Activated T-helper 1 cell treated with anti-CD3 and anti-CD28 coated beads, Interleukin-12 subunit alpha, Interleukin-12 subunit beta, Interleukin-2, Interleukin-4 antibody, amounts not matched to agents 30 ng/mL and 10 ng/mL and 1 ng/mL, durations not matched to agents 14 hours and 24 hours and 36 hours (primary cell): ENCODE results near the gene SNX14. TPM values are rescaled to one million over a fixed set of nuclear protein-coding genes. Genes with fewer than 3 reads are reported as not detected.
A peak's percentile ranks its signal among the peaks of the same experiment; 100 is the strongest.
"Not testable (repeated sequence)": the region's sequence is repeated elsewhere in the genome, so short reads cannot be mapped to it uniquely, and the experiment has no call there.

Experiments used
- DNase-seq: peaks from one replicate; pipeline ENCODE4 v3.0.0; 2021; ENCODE audit warnings: low spot score
- H3K27ac Mint-ChIP-seq: one replicate; pipeline ENCODE4 v1.8.0; 2021; ENCODE audit warnings: mild to moderate bottlenecking, mixed read lengths
- H3K27me3 Mint-ChIP-seq: one replicate; pipeline ENCODE4 v1.8.0; 2022; ENCODE audit warnings: mild to moderate bottlenecking, moderate library complexity, mixed read lengths; ENCODE audit not compliant: insufficient read depth
- H3K36me3 Mint-ChIP-seq: one replicate; pipeline ENCODE4 v1.8.0; 2021; ENCODE audit warnings: low read depth, mixed read lengths
- H3K4me1 Mint-ChIP-seq: one replicate; pipeline ENCODE4 v1.8.0; 2021; ENCODE audit warnings: low read depth, mixed read lengths
- H3K4me3 Mint-ChIP-seq: one replicate; pipeline ENCODE4 v1.8.0; 2021; ENCODE audit warnings: mild to moderate bottlenecking, moderate library complexity, mixed read lengths
- H3K9me3 Mint-ChIP-seq: one replicate; pipeline ENCODE4 v1.8.0; 2021; ENCODE audit warnings: mixed read lengths
- intact Hi-C: fragments of 100-400 bp; cut with micrococcal nuclease; formaldehyde crosslinking; loops from one replicate; pipeline ENCODE4 v1.15.1; 2024
- total RNA-seq: library from RNA; stranded (reverse); gene quantifications from 2 replicates; pipeline ENCODE4 v1.2.3, GENCODE V29; 2022

The SNX14 gene
- total RNA-seq = 49.5 and 51.0 TPM in 2 replicates

DNA sequence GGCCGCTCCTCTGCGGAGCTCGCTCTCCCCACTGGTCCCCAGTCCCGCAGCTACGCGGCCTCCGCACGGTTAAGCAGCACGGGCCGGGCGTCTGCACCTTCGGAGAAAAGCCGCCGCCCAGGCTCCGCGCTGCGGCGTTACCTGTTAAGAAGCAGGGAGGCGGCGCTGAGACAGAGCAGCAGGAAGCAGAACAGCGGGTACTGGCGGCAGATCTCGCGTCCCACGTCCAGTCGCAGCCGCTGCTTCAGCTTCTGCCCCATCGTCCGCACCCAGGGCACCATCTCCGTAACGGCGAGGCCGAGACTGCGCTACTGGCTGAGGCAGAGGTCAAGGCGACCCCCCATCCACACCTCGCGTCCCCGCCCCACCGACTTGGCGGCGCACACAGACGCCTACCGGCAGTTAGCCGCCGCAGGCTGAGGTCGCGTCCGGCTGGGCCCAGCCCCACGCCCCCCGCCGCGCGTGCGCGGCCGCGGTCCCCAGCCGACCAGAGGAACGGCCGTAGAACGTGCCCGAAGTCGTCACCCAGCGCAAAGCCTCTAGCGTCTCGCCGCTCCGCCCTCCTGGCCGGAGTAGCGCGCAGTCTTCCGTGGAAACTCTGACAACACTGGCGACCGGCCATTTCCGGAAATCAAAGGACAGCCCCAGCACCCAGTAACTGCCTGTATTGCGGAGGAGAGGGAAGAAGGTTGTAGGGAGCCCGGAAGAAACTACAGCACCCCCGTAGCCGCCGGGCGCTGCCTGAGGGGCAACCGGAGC, at the start of gene SNX14:
Gene SNX14, minus strand, starts transcription at position 421 of the 759 bp plus-strand sequence. Its CDS starts 140 bp downstream, at position 281.
- peak within 1 kb of the TSS; percentile 93 for H3K27ac Mint-ChIP-seq
- peaks cover 14% of the 10 kb centered on the region for H3K4me1 Mint-ChIP-seq
- H3K27me3 Mint-ChIP-seq = no peaks in the 10 kb centered on the region
- H3K4me3 Mint-ChIP-seq = peak within 1 kb of the TSS; percentile 94
- H3K36me3 Mint-ChIP-seq = peaks cover 16% of the 10 kb centered on the region
- DNase-seq = peak; percentile 74
- intact Hi-C loops = loop anchor here (1.0 to 5.0 kb wide), 7 partner anchors 50 to 1366 kb away; partner anchors contain the start of genes CEP162 and NT5E
- no peaks in the 10 kb centered on the region for H3K9me3 Mint-ChIP-seq

GRCh38 chr6:85642774-85643536, 49.3 kb upstream of the SNX14 start, which contains the start of gene SYNCRIP:
Gene SYNCRIP, minus strand, starts transcription at chr6:85642886. Its CDS starts 1,447 bp downstream, at chr6:85641439.
- H3K27ac Mint-ChIP-seq = peak within 1 kb of the TSS; percentile 99
- H3K9me3 Mint-ChIP-seq = no peaks in the 10 kb centered on the region
- H3K36me3 Mint-ChIP-seq = peaks cover 33% of the 10 kb centered on the region
- peaks cover 3% of the 10 kb centered on the region for H3K27me3 Mint-ChIP-seq
- DNase-seq = peak; percentile 98
- peak within 1 kb of the TSS; percentile 92 for H3K4me3 Mint-ChIP-seq
- intact Hi-C loops = loop anchor here (1.0 to 5.0 kb wide), 4 partner anchors 35 to 194 kb away; no protein-coding TSS in a partner anchor
- peaks cover 47% of the 10 kb centered on the region for H3K4me1 Mint-ChIP-seq

DNA sequence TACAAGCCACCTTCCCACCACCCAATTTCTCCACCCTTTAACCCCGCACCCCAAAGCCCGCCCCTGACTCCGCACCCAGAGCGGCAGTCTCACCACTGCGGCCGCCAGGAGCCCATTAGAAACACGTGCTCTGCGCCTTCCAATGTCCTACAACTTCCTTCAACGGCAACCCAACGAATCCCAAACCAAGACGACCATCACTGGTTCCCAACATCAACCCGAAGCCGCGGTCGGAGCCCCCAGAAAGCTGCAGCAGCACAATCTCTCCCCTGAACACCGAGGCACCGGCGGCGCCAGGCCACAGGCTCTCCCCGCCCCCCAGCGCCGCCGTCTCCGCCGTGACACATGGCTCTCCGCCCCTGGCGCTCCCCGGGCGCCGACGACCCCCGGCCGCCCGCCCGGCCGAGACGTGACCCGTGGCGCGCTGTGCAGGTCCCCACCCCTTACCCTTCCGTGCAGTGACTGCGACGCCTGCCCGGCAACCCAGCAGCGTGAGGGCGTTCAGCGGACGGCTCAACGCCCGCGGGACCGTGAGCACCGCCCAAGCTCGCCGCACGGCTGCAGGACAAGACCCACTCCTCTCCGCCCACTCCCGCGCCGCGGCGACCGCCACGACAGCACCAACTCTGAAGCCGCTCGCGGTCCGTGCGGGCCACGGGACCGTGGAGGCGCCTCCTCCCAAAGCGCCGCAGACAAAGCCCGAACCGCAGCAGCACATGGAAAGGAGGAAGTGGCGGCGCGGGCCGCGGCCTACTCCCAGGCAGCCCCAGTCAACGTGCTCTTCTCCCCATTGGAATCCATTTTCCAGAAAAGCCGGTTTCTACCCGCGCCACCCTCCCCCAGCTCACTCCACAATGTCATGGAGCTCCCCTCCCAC, 48.5 kb upstream of the SNX14 start:
- intact Hi-C loops = loop anchor here (2.0 to 5.0 kb wide), 3 partner anchors 21 to 180 kb away; no protein-coding TSS in a partner anchor
- H3K4me1 Mint-ChIP-seq = peaks cover 56% of the 10 kb centered on the region
- no peaks in the 10 kb centered on the region for H3K27me3 Mint-ChIP-seq

DNA sequence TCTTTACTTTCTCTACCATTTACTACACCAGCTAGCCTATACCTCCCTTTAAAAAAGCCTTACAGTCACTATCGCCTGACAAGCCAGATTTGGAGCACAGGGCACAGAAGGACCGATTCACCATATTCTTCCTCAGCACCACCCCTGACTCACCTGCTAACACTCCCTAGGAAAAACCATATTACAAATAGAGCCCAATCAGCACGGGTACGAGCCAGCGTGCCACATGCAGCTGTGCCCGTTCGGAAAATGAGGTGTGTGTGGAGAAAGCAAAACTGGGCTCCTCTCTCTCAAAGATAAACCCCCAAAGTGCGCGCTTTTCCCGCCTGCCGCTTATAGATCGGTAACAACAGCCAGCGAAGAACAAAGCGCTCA, 47.9 kb upstream of the SNX14 start:
- DNase-seq = no peak
- H3K36me3 Mint-ChIP-seq = peaks cover 43% of the 10 kb centered on the region
- H3K9me3 Mint-ChIP-seq = no peaks in the 10 kb centered on the region
- no peaks in the 10 kb centered on the region for H3K27me3 Mint-ChIP-seq
- peak overlapping the region; percentile 92 for H3K4me3 Mint-ChIP-seq
- peak overlapping the region; percentile 82 for H3K27ac Mint-ChIP-seq
- peaks cover 56% of the 10 kb centered on the region for H3K4me1 Mint-ChIP-seq
- intact Hi-C loops = loop anchor here (2.0 to 5.0 kb wide), 3 partner anchors 21 to 179 kb away; no protein-coding TSS in a partner anchor

More for the DNA sequence above, 48.5 kb upstream of the SNX14 start:
- peak overlapping the region; percentile 92 for H3K4me3 Mint-ChIP-seq
- peak overlapping the region; percentile 99 for H3K27ac Mint-ChIP-seq
- no peaks in the 10 kb centered on the region for H3K9me3 Mint-ChIP-seq
- DNase-seq = peak; percentile 52
- H3K36me3 Mint-ChIP-seq = peaks cover 37% of the 10 kb centered on the region

DNA sequence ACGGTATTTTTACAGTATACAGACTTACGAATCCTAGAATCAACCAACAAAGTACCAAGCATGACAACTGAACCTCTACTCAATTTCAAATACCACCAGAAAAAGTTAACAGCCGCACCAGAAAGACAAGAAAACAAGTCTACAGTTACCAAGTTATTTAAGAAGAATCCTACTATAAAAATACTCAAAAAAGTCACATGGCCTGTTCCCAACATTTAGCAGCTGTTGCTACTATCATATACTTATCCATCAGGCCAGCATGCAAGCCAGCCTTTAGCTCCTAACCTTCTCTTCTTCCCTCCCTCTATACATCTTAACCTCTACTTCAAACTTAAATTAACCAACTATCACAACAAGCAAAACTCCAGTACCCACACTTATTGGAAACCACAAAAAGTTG, 47.2 kb upstream of the SNX14 start:
- Mint-ChIP-seq H3K27me3 (no peaks in the 10 kb centered on the region), H3K4me1 (peaks cover 56% of the 10 kb centered on the region), H3K9me3 (no peaks in the 10 kb centered on the region), H3K36me3 (peaks cover 45% of the 10 kb centered on the region), H3K27ac (peak overlapping the region; percentile 19), H3K4me3 (peak overlapping the region; percentile 92)
- intact Hi-C loops = loop anchor here (2.0 to 5.0 kb wide), 3 partner anchors 20 to 179 kb away; no protein-coding TSS in a partner anchor
- no peak for DNase-seq

DNA sequence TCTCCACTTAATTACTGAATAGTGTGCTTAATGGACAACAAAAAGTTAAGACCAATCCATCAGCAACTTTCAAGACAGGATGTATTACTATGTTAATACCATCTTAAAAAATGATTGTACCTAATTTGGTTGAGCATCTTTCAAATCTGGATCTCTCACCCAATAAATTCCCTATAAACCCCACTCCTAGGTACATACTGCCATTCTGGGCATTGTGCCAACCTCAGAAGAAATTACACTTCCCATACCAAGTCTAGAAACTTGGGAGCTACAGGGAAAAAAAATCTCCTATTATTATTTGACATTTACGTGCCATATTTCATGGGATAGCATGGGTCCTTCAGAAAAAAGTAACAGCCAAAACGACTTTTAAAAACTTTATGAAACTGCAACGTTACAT, 43.9 kb upstream of the SNX14 start:
- peaks cover 63% of the 10 kb centered on the region for H3K36me3 Mint-ChIP-seq
- no peak overlapping the region for H3K27ac Mint-ChIP-seq
- H3K4me3 Mint-ChIP-seq = no peak overlapping the region
- no peaks in the 10 kb centered on the region for H3K27me3 Mint-ChIP-seq
- no peak for DNase-seq
- H3K9me3 Mint-ChIP-seq = no peaks in the 10 kb centered on the region
- intact Hi-C loops = no loop called here
- peaks cover 57% of the 10 kb centered on the region for H3K4me1 Mint-ChIP-seq

DNA sequence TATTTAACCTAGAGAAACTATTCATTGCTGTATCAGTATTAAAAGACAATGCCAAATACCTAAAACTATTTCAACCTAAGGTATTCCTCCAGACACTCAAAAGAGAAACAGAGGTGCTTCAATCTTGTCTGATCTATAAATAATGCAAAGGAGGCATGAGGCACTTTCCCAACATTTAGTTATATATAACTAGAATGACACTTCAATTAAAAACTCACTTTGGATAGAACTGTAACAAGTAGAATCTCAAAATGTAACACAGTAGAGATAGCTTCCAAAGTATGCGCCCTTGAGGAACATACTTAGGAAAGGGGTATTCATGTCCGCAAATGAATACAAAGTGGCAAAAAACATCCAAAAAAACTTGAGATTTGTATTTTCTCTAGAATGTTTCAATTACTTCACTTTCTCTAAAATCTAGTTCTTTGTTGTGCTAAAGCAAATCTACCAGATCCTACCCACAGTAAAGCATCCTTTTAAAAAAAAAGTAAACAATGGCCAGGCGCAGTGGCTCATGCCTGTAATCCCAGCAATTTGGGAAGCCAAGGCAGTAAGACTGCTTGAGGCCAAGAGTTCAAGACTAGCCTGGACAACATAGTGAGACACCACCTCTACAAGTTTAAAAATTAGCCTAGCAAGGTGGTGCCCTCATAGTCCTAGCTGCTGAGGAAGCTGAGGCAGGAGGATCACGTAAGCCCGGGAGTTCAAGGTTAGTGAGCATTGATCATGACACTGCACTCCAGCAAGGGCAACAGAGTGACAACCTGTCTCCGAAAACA, 38.7 kb upstream of the SNX14 start:
- Mint-ChIP-seq H3K4me1 (peaks cover 53% of the 10 kb centered on the region), H3K27me3 (no peaks in the 10 kb centered on the region), H3K36me3 (peaks cover 61% of the 10 kb centered on the region)

DNA sequence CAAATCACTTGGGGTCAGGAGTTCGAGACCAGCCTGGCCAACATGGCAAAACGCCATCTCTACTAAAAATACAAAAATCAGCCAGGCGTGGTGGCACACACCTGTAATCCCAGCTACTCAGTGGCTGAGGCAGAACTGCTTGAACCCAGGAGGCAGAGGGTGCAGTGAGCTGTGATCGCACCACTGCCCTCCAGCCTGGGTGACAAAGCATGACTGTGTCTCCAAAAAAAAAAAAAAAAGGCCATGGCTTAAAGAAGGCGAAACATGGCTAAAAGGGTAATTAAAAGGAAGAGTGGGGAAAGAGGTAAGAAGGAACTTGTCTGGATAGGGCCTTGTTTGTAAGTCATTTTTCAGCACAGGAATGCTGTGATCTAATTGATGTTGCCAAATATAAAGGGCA, 37.5 kb upstream of the SNX14 start:
- intact Hi-C loops, H3K27me3 Mint-ChIP-seq, DNase-seq, H3K9me3 Mint-ChIP-seq, H3K27ac Mint-ChIP-seq, H3K4me3 Mint-ChIP-seq: not testable (repeated sequence)
- peaks cover 54% of the 10 kb centered on the region for H3K4me1 Mint-ChIP-seq
- peaks cover 56% of the 10 kb centered on the region for H3K36me3 Mint-ChIP-seq

More for the DNA sequence above, 38.7 kb upstream of the SNX14 start:
- DNase-seq = no peak
- H3K9me3 Mint-ChIP-seq = no peaks in the 10 kb centered on the region
- H3K4me3 Mint-ChIP-seq = no peak overlapping the region
- no peak overlapping the region for H3K27ac Mint-ChIP-seq
- intact Hi-C loops = no loop called here

DNA sequence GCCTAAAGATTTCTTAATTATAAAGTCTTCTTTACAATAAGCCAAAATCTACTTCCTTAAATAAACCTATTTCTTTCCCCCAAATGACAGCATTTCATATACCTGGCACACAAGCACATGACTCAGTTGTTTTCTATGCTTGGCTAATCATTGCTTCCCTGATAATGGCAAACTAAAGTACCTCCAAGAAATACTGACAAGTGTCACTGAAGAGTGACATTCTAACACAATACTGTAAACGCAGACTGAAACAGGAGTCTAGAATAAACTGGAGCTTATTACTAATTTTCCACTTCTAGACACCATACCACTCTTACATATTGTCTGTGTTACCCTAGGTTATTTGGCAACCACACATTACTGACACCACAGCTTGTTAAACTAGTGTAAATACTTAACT, 34.7 kb upstream of the SNX14 start:
- Mint-ChIP-seq H3K27ac (peak overlapping the region; percentile 46), H3K4me1 (peaks cover 61% of the 10 kb centered on the region), H3K4me3 (no peak overlapping the region), H3K36me3 (peaks cover 60% of the 10 kb centered on the region), H3K9me3 (no peaks in the 10 kb centered on the region), H3K27me3 (no peaks in the 10 kb centered on the region)
- no peak for DNase-seq
- intact Hi-C loops = no loop called here

DNA sequence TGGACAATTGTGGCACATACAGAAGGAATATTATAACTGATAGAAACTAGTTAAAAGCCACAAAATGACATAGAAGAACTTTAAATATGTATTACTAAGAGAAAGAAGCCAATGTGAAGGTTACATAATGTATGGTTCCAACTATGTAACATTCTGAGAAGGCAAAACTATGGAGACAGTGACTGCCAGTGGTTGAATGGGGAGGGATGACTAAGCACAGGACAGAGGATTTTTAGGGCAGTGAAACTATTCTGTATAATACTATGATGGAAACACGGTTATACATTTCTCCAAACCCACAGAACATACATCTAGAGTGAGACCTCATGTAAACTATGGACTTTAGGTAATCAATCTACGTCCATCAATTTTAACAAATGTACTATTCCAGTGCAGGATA, 26.6 kb upstream of the SNX14 start:
- no peak overlapping the region for H3K4me3 Mint-ChIP-seq

DNA sequence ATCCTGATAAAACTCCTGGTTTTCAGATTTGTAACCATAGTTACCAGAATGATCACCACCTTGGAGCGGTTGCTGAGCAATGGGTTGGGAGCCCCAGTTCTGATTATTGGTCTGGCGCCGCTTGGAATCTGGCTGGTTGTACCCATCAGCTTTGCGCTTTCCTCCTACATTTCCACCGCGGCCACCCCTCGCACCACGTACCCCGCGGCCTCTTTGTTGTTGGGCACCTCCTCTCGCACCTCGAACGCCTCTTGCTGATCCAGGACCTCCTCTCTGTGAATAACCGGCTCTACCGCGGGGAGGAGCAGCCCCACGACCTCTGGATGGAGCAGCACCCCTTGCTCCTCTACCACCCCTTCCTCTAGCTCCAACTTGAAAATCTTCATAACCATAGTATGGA, 21.1 kb upstream of the SNX14 start:
- H3K9me3 Mint-ChIP-seq = no peaks in the 10 kb centered on the region
- no peaks in the 10 kb centered on the region for H3K27me3 Mint-ChIP-seq
- intact Hi-C loops = no loop called here
- H3K4me1 Mint-ChIP-seq = peaks cover 18% of the 10 kb centered on the region
- peak overlapping the region; percentile 38 for H3K27ac Mint-ChIP-seq
- no peak overlapping the region for H3K4me3 Mint-ChIP-seq
- peaks cover 55% of the 10 kb centered on the region for H3K36me3 Mint-ChIP-seq
- no peak for DNase-seq

More for the DNA sequence above, 26.6 kb upstream of the SNX14 start:
- intact Hi-C loops = loop anchor here (2.0 kb wide), 1 partner anchor 20 kb away; no protein-coding TSS in a partner anchor
- no peak for DNase-seq
- H3K27ac Mint-ChIP-seq = peak overlapping the region; percentile 15
- H3K36me3 Mint-ChIP-seq = peaks cover 55% of the 10 kb centered on the region
- no peaks in the 10 kb centered on the region for H3K27me3 Mint-ChIP-seq
- H3K4me1 Mint-ChIP-seq = peaks cover 32% of the 10 kb centered on the region
- no peaks in the 10 kb centered on the region for H3K9me3 Mint-ChIP-seq
